H1 (cell line): Measurements from ENCODE around the gene DGKI. TPM values are rescaled to one million over a fixed set of nuclear protein-coding genes. Genes with fewer than 3 reads are reported as not detected.

ENCODE experiments used
- CTCF ChIA-PET: fragments of 300-600 bp; sonication (Branson Sonifier 250); formaldehyde crosslinking; loops from one replicate; lab custom pipeline; 2021; ENCODE audit not compliant: partially characterized antibody; lab: Charles Lee
- POLR2A ChIA-PET: fragments of 300-600 bp; sonication (Branson Sonifier 250); formaldehyde crosslinking; loops from one replicate; lab custom pipeline; 2021; ENCODE audit warnings: inconsistent platforms; ENCODE audit not compliant: partially characterized antibody; lab: Charles Lee
- DNase-seq, 2 experiments: peaks; one replicate each; pipeline versions ENCODE4 v3.0.0 to v3.0.0-alpha.2; 2010 to 2022; ENCODE audit warnings: low spot score in 2 of 2, low read depth in 1 of 2, mixed read lengths in 1 of 2
- FAIRE-seq: peaks from 2 replicates; lab custom pipeline; 2011; peaks lifted over from hg19 to GRCh38; lab: Jason Lieb, UNC
- H2AFZ ChIP-seq: 2 replicates; pipeline ENCODE4 v1.8.1; 2012; ENCODE audit warnings: low read length, inconsistent platforms
- H2AK5ac ChIP-seq: 2 replicates; pipeline ENCODE4 v1.6.1; 2013; ENCODE audit warnings: low read depth, low read length
- H2BK120ac ChIP-seq: replicated peaks from 2 replicates; pipeline ENCODE3; 2013; ENCODE audit warnings: low read depth, low read length, inconsistent platforms
- H2BK12ac ChIP-seq: 2 replicates; pipeline ENCODE4 v1.6.1; 2013; ENCODE audit warnings: low read depth, low read length
- H2BK15ac ChIP-seq: 2 replicates; pipeline ENCODE4 v1.6.1; 2013; ENCODE audit warnings: low read length
- H2BK20ac ChIP-seq: 2 replicates; pipeline ENCODE4 v1.6.1; 2013; ENCODE audit warnings: low read length
- H2BK5ac ChIP-seq: 2 replicates; pipeline ENCODE4 v1.6.1; 2013; ENCODE audit warnings: low read depth, low read length
- H3K14ac ChIP-seq: 2 replicates; pipeline ENCODE4 v1.6.1; 2013; ENCODE audit warnings: inconsistent platforms; ENCODE audit not compliant: insufficient read length
- H3K18ac ChIP-seq: 2 replicates; pipeline ENCODE4 v1.6.1; 2013; ENCODE audit warnings: low read length; ENCODE audit errors: extremely low read depth
- H3K23ac ChIP-seq: 2 replicates; pipeline ENCODE4 v1.6.1; 2013; ENCODE audit warnings: inconsistent platforms; ENCODE audit not compliant: insufficient read length
- H3K23me2 ChIP-seq: 2 replicates; pipeline ENCODE4 v1.6.1; 2013; ENCODE audit warnings: low read depth, low read length
- H3K27ac ChIP-seq: 2 replicates; pipeline ENCODE4 v1.6.1; 2011; ENCODE audit warnings: low read depth, low read length, inconsistent platforms
- H3K27me3 ChIP-seq, 4 experiments: replicated peaks in 1 of 4; 1 replicate in 1 of 4; 2 replicates in 3 of 4; pipeline versions ENCODE4 v1.6.1 to v1.8.1; 2011 to 2013; ENCODE audit warnings: low read length in 3 of 4, mild to moderate bottlenecking in 3 of 4, inconsistent platforms in 2 of 4, mixed read lengths in 2 of 4, moderate library complexity in 1 of 4; ENCODE audit not compliant: control insufficient read depth in 3 of 4, insufficient read depth in 3 of 4; ENCODE audit errors: extremely low read depth in 1 of 4
- H3K36me3 ChIP-seq, 4 experiments: 2 replicates each; pipeline versions ENCODE4 v1.6.1 to v1.8.1; 2011 to 2013; ENCODE audit warnings: mild to moderate bottlenecking in 4 of 4, low read length in 3 of 4, moderate library complexity in 2 of 4, control low read depth in 1 of 4, inconsistent platforms in 1 of 4; ENCODE audit not compliant: insufficient read depth in 4 of 4, control insufficient read depth in 2 of 4
- H3K4ac ChIP-seq: replicated peaks from 2 replicates; pipeline ENCODE3; 2013; ENCODE audit warnings: low read length, low read depth, mixed read lengths, inconsistent platforms; ENCODE audit not compliant: insufficient read length
- H3K4me1 ChIP-seq, 4 experiments: replicated peaks in 1 of 4; 1 replicate in 1 of 4; 2 replicates in 3 of 4; pipeline versions ENCODE4 v1.6.1 to v1.8.1; 2011 to 2013; ENCODE audit warnings: low read length in 3 of 4, inconsistent platforms in 2 of 4, mixed read lengths in 1 of 4; ENCODE audit not compliant: insufficient read depth in 4 of 4, control insufficient read depth in 3 of 4
- H3K4me2 ChIP-seq, 2 experiments: 2 replicates each; pipeline versions ENCODE4 v1.6.1 to v1.8.1; 2011 to 2013; ENCODE audit warnings: low read depth in 2 of 2, low read length in 2 of 2, control low read depth in 1 of 2, inconsistent platforms in 1 of 2, mild to moderate bottlenecking in 1 of 2; ENCODE audit not compliant: insufficient read depth in 1 of 2
- H3K4me3 ChIP-seq, 4 experiments: fragments of 200-600, 300-600 bp in 1 of 4; sonication (generic), shearing (Covaris generic), sonication (Bioruptor Twin) in 1 of 4; 2 replicates each; pipeline versions ENCODE4 v1.5.1 to v1.8.1; 2011 to 2016; ENCODE audit warnings: low read length in 4 of 4, low read depth in 3 of 4, control low read depth in 2 of 4, inconsistent platforms in 2 of 4, mild to moderate bottlenecking in 2 of 4, mixed read lengths in 1 of 4, moderate library complexity in 1 of 4; ENCODE audit not compliant: insufficient read depth in 2 of 4; ENCODE audit errors: extremely low read depth in 1 of 4
- H3K56ac ChIP-seq: replicated peaks from 2 replicates; pipeline ENCODE3; 2013; ENCODE audit warnings: low read depth, mild to moderate bottlenecking, mixed read lengths, low read length, inconsistent platforms; ENCODE audit not compliant: insufficient read length
- H3K79me1 ChIP-seq: 2 replicates; pipeline ENCODE4 v1.6.1; 2013; ENCODE audit warnings: low read depth, low read length, control low read depth
- H3K79me2 ChIP-seq, 2 experiments: 2 replicates each; pipeline versions ENCODE4 v1.6.1 to v1.8.1; 2012 to 2013; ENCODE audit warnings: low read length in 2 of 2, mild to moderate bottlenecking in 2 of 2, inconsistent platforms in 1 of 2; ENCODE audit not compliant: insufficient read depth in 2 of 2, control insufficient read depth in 1 of 2
- H3K9ac ChIP-seq, 4 experiments: replicated peaks in 1 of 4; 1 replicate in 1 of 4; 2 replicates in 3 of 4; pipeline versions ENCODE4 v1.6.1 to v1.8.1; 2011 to 2013; ENCODE audit warnings: low read depth in 3 of 4, low read length in 3 of 4, control low read depth in 2 of 4, mild to moderate bottlenecking in 2 of 4, moderate library complexity in 2 of 4, inconsistent platforms in 1 of 4; ENCODE audit errors: extremely low read depth in 1 of 4
- H3K9me3 ChIP-seq, 2 experiments: 2 replicates each; pipeline versions ENCODE4 v1.6.1 to v1.8.1; 2012 to 2013; ENCODE audit warnings: mild to moderate bottlenecking in 2 of 2, moderate library complexity in 2 of 2, control low read depth in 1 of 2, inconsistent platforms in 1 of 2, low read depth in 1 of 2, low read length in 1 of 2, mixed read lengths in 1 of 2; ENCODE audit not compliant: insufficient read depth in 2 of 2
- H4K20me1 ChIP-seq, 2 experiments: replicated peaks in 1 of 2; 2 replicates each; pipeline versions ENCODE3 to v1.8.1; 2011 to 2013; ENCODE audit warnings: inconsistent platforms in 2 of 2, low read length in 2 of 2, mild to moderate bottlenecking in 1 of 2; ENCODE audit not compliant: insufficient read depth in 2 of 2, control insufficient read depth in 1 of 2
- H4K5ac ChIP-seq: 2 replicates; pipeline ENCODE4 v1.6.1; 2013; ENCODE audit warnings: low read length, low read depth, mixed read lengths, inconsistent platforms; ENCODE audit not compliant: insufficient read length
- H4K8ac ChIP-seq: 2 replicates; pipeline ENCODE4 v1.8.0; 2013; ENCODE audit warnings: mild to moderate bottlenecking, moderate library complexity, low read length, inconsistent platforms; ENCODE audit not compliant: insufficient read depth; ENCODE audit errors: extremely low read depth
- H4K91ac ChIP-seq: replicated peaks from 2 replicates; pipeline ENCODE3; 2013; ENCODE audit warnings: low read length, mixed read lengths, inconsistent platforms; ENCODE audit not compliant: insufficient read length
- ATF3 ChIP-seq: IDR thresholded peaks from 2 replicates; pipeline ENCODE4 v1.6.1; 2011; ENCODE audit warnings: low read depth, mild to moderate bottlenecking, low read length; ENCODE audit not compliant: insufficient read depth
- BRCA1 ChIP-seq: IDR thresholded peaks from 2 replicates; pipeline ENCODE4 v1.6.1; 2012; ENCODE audit warnings: low read depth, low read length, improper control_type of control experiment
- CBX5 ChIP-seq: fragments of 300-800, 300-1000 bp; sonication (generic); IDR thresholded peaks from 2 replicates; pipeline ENCODE4 v1.7.1; 2016; ENCODE audit warnings: antibody characterized with exemption, low read length, low read depth
- E2F6 ChIP-seq: IDR thresholded peaks from 2 replicates; pipeline ENCODE4 v1.6.1; 2012; ENCODE audit warnings: inconsistent platforms
- KDM5A ChIP-seq: fragments of 200-600 bp; IDR thresholded peaks from 2 replicates; pipeline ENCODE4 v1.7.1; 2012; ENCODE audit warnings: mild to moderate bottlenecking, low read length, inconsistent platforms, mixed read lengths
- MAFK ChIP-seq: IDR thresholded peaks from 2 replicates; pipeline ENCODE4 v1.6.1; 2012; ENCODE audit warnings: low read depth, mild to moderate bottlenecking, improper control_type of control experiment, low read length
- MAX ChIP-seq: IDR thresholded peaks from 2 replicates; pipeline ENCODE4 v1.6.1; 2012; ENCODE audit warnings: inconsistent platforms
- NANOG ChIP-seq: IDR thresholded peaks from 2 replicates; pipeline ENCODE4 v1.6.1; 2011; ENCODE audit warnings: low read length, low read depth, mild to moderate bottlenecking, inconsistent platforms; ENCODE audit not compliant: insufficient read depth, poor library complexity, severe bottlenecking
- PHF8 ChIP-seq: fragments of 200-600 bp; sonication (generic); conservative IDR thresholded peaks from 2 replicates; pipeline ENCODE4 v1.7.1; 2012; ENCODE audit warnings: low read depth, mild to moderate bottlenecking, inconsistent platforms, low read length, moderate library complexity
- POU5F1 ChIP-seq: IDR thresholded peaks from 2 replicates; pipeline ENCODE4 v1.6.1; 2011; ENCODE audit warnings: low read depth, mild to moderate bottlenecking, low read length, moderate library complexity
- SP4 ChIP-seq: IDR thresholded peaks from 2 replicates; pipeline ENCODE4 v1.6.1; 2012; ENCODE audit warnings: low read length, inconsistent platforms
- TCF12 ChIP-seq: IDR thresholded peaks from 2 replicates; pipeline ENCODE4 v1.6.1; 2011; ENCODE audit warnings: low read depth, mild to moderate bottlenecking, low read length
- TEAD4 ChIP-seq: IDR thresholded peaks from 2 replicates; pipeline ENCODE4 v1.6.1; 2012; ENCODE audit warnings: low read depth, low read length, inconsistent platforms, mixed read lengths
- WGBS, 2 experiments: shearing (Covaris generic) in 1 of 2; methylation state at CpG; one replicate each; pipeline versions ENCODE4 v1.1.6 to v1.1.7; 2013 to 2015; ENCODE audit warnings: low lambda C conversion rate in 2 of 2, mixed read lengths in 2 of 2, inconsistent platforms in 1 of 2, low coverage in 1 of 2, missing lambda C conversion rate in 1 of 2; ENCODE audit not compliant: insufficient replicate concordance in 2 of 2, insufficient coverage in 1 of 2, insufficient read length in 1 of 2; ENCODE audit errors: extremely low coverage in 1 of 2, missing lambda C conversion rate in 1 of 2; 5-methylcytosine and 5-hydroxymethylcytosine counted together
- polyA plus RNA-seq, 7 experiments: library from polyadenylated mRNA; depleted of rRNA in 3 of 7; stranded (reverse) in 5 of 7; unstranded in 2 of 7; fragments of >200 nt in 5 of 7; fragments of 200-250 nt in 2 of 7; gene quantifications; 1 replicate in 5 of 7; 2 replicates in 1 of 7; 4 replicates in 1 of 7; pipeline versions ENCODE4 v1.2.1 to v1.2.3, GENCODE V29; 2011 to 2013; ENCODE audit warnings: missing spikeins in 2 of 7, mixed read lengths in 2 of 7
- total RNA-seq: library from RNA; stranded (reverse); fragmentation: NEBNext Ultra II Directional; extraction: Animal tissue kit (Norgen Biotek cat#: 25700); gene quantifications from 2 replicates; pipeline ENCODE4 v1.2.1, GENCODE V29; 2021

Gene DGKI
- total and polyA plus RNA-seq, 2 of the 8 experiments (the other 6 are each of a cell fraction or from before 2014, with no cell fraction given), result 0.20 to 0.71 TPM

- no peak overlapping the region for H3K4me3 ChIP-seq
- TF ChIP-seq PHF8, result no peak
- no peak for TF ChIP-seq ATF3
- no peak for TF ChIP-seq NANOG
- no peak for TF ChIP-seq BRCA1
- TF ChIP-seq CBX5, result no peak
- no peak for TF ChIP-seq E2F6
- TF ChIP-seq POU5F1, result no peak
- no peak for TF ChIP-seq SP4
- TF ChIP-seq MAX, result no peak
- TF ChIP-seq TCF12, result no peak
- no peak for TF ChIP-seq KDM5A
- no peak for TF ChIP-seq TEAD4
- TF ChIP-seq MAFK, result no peak
- peak; percentile 32 for FAIRE-seq
- no peak overlapping the region for H3K23ac ChIP-seq
- H2BK5ac ChIP-seq, result no peak overlapping the region
- H3K27me3 ChIP-seq, result no peaks in the 10 kb centered on the region
- no peak overlapping the region for H3K9ac ChIP-seq
- peaks cover 0 to 2% (median 0%) of the 10 kb centered on the region in 4 experiments; a peak in 2 of 7 replicates for H3K4me1 ChIP-seq
- no peak overlapping the region for H3K18ac ChIP-seq
- H2BK120ac ChIP-seq, result no peak overlapping the region
- no peak overlapping the region for H2BK15ac ChIP-seq
- DNase-seq, result no peak
- no peak overlapping the region for H3K27ac ChIP-seq
- H3K56ac ChIP-seq, result no peak overlapping the region
- H3K79me1 ChIP-seq, result no peaks in the 10 kb centered on the region
- no peaks in the 10 kb centered on the region for H3K79me2 ChIP-seq
- no peaks in the 10 kb centered on the region for H3K36me3 ChIP-seq
- ChIA-PET CTCF (no interaction called here), POLR2A (no interaction called here)
- no peak overlapping the region for H3K4me2 ChIP-seq
- no peak overlapping the region for H4K5ac ChIP-seq
- no peak overlapping the region for H3K4ac ChIP-seq
- no peak overlapping the region for H2BK12ac ChIP-seq
- H4K20me1 ChIP-seq, result no peaks in the 10 kb centered on the region
- no peak overlapping the region for H4K91ac ChIP-seq
- 94% methylated on average over 1 of the region's 1 CpG; no CpG with 5 or more reads in 1 of the 2 experiments for WGBS, 2 experiments
- H4K8ac ChIP-seq, result no peak overlapping the region
- no peak overlapping the region for H3K14ac ChIP-seq
- H2AK5ac ChIP-seq, result no peak overlapping the region
- H3K23me2 ChIP-seq, result no peaks in the 10 kb centered on the region
- no peak overlapping the region for H2AFZ ChIP-seq
- no peaks in the 10 kb centered on the region for H3K9me3 ChIP-seq
- H2BK20ac ChIP-seq, result no peak overlapping the region
Observed at GRCh38 chr7:137619181-137619580, 227.6 kb downstream of the DGKI start.
